Right lobe of liver (tissue), 6 donors: ENCODE measurements around the gene TSG101. TPM values are rescaled to one million over a fixed set of nuclear protein-coding genes. Genes with fewer than 3 reads are reported as not detected.

Experiments
- ATAC-seq, 4 donors: fragments of 200-7000 bp; cut with Tn5 transposase; one replicate each; pipeline ENCODE4 v1.9.1; 2020; ENCODE audit warnings: mild to moderate bottlenecking in 4 of 4, moderate library complexity in 4 of 4
- DNase-seq, 3 donors: peaks; one replicate each; pipeline ENCODE4 v3.0.0-alpha.2; 2020
- H3K27ac ChIP-seq, 3 donors: fragments of 200-600 bp; one replicate each; pipeline ENCODE4 v1.8.0; 2022
- H3K27me3 ChIP-seq, 2 donors: fragments of 200-600 bp; one replicate each; pipeline ENCODE4 v1.8.0; 2022
- H3K36me3 ChIP-seq, 4 donors: fragments of 200-600 bp; sonication (generic) in 1 of 4; one replicate each; pipeline versions ENCODE4 v1.5.1 to v1.8.0; 2017 to 2022; ENCODE audit warnings: control low read depth in 1 of 4
- H3K4me1 ChIP-seq, 4 donors: fragments of 200-600 bp; sonication (generic) in 1 of 4; one replicate each; pipeline versions ENCODE4 v1.5.1 to v1.8.0; 2017 to 2022; ENCODE audit warnings: control low read depth in 1 of 4
- H3K4me3 ChIP-seq, 3 donors: fragments of 200-600 bp; one replicate each; pipeline ENCODE4 v1.8.0; 2022
- H3K9me3 ChIP-seq, 4 donors: fragments of 200-600 bp; sonication (generic) in 1 of 4; one replicate each; pipeline versions ENCODE4 v1.5.1 to v1.8.0; 2017 to 2022; ENCODE audit warnings: control low read depth in 1 of 4
- POLR2A ChIP-seq: fragments of 450-650 bp; IDR thresholded peaks from one replicate; pipeline ENCODE4 v1.6.1; 2017; ENCODE audit warnings: antibody characterized with exemption, mild to moderate bottlenecking
- WGBS: methylation state at CpG from one replicate; pipeline ENCODE4 v1.1.6; 2018; ENCODE audit warnings: low coverage, low lambda C conversion rate; ENCODE audit not compliant: insufficient coverage; ENCODE audit errors: missing lambda C conversion rate; 5-methylcytosine and 5-hydroxymethylcytosine counted together
- intact Hi-C, 2 donors: fragments of 100-400 bp; cut with DNase I; formaldehyde crosslinking; loops; one replicate each; pipeline versions ENCODE4 v1.11.2 to v1.14.1; 2022
- total RNA-seq, 6 experiments: library from RNA; depleted of rRNA in 2 of 6; stranded (reverse); fragments of >200 nt in 2 of 6; fragmentation: NEBNext Ultra II Directional in 3 of 6; extraction: Animal tissue kit (Norgen Biotek cat#: 25700) in 3 of 6; gene quantifications; one replicate each; pipeline versions ENCODE4 v1.1.0 to v1.2.4, GENCODE V29; 2016 to 2023
- TF ChIP-seq, protein P1 (sequence below), 4 donors: fragments of 200-600 bp in 3 of 4; fragments of 450-650 bp in 1 of 4; IDR thresholded peaks; one replicate each; pipeline versions ENCODE4 v1.5.1 to v1.8.0; 2016 to 2022; ENCODE audit warnings: antibody characterized with exemption in 4 of 4, mild to moderate bottlenecking in 2 of 4
- donor health status: DM: no; HTN: yes; CAD: no.
- donor health status: DM: no; HTN: no; CAD: no.
- donor health status: DM: no; HTN: no; CAD: no.
- donor health status: DM: no; HTN: yes; CAD: no.
- donor health status: DM: no; HTN: yes; CAD: no.

The TSG101 gene
- total RNA-seq, 6 experiments from 2014 or later = 15.8 to 68.0 (median 25.7) TPM

GRCh38 chr11:18524248-18524647 is 2.5 kb downstream of the TSG101 start:
- Histone ChIP-seq H3K4me1 (peaks cover 0 to 25% (median 9%) of the 10 kb centered on the region in 4 donors), H3K9me3 (no peaks in the 10 kb centered on the region), H3K36me3 (no peaks in the 10 kb centered on the region), H3K27ac (no peak overlapping the region), H3K27me3 (no peaks in the 10 kb centered on the region), H3K4me3 (no peak overlapping the region)
- TF ChIP-seq, protein P1, sequence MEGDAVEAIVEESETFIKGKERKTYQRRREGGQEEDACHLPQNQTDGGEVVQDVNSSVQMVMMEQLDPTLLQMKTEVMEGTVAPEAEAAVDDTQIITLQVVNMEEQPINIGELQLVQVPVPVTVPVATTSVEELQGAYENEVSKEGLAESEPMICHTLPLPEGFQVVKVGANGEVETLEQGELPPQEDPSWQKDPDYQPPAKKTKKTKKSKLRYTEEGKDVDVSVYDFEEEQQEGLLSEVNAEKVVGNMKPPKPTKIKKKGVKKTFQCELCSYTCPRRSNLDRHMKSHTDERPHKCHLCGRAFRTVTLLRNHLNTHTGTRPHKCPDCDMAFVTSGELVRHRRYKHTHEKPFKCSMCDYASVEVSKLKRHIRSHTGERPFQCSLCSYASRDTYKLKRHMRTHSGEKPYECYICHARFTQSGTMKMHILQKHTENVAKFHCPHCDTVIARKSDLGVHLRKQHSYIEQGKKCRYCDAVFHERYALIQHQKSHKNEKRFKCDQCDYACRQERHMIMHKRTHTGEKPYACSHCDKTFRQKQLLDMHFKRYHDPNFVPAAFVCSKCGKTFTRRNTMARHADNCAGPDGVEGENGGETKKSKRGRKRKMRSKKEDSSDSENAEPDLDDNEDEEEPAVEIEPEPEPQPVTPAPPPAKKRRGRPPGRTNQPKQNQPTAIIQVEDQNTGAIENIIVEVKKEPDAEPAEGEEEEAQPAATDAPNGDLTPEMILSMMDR (IDR thresholded peaks at IDR 0.05) = no peak
- TF ChIP-seq POLR2A = no peak
- no peak for ATAC-seq
- 71% methylated on average over 1 of the region's 1 CpG for WGBS
- no peak for DNase-seq
- intact Hi-C loops = no loop called here

DNA sequence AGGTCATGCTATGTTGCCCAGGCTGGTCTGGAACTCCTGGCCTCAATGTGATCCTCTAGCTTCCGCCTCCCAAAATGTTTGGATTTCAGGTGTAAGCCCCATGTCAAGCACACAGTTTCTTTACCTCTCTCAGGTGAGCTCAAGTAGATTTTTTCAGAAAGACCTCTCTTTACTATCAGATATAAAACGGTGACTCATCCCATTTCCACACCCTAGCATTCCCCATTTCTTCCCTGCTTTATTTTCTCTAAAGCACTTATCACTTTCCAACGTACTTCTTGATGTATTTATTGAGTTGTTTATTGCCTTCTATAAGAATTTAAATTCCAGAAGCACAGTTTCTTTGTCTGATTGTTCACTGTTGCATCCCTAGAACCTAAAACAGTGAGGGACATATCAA is 3.7 kb downstream of the TSG101 start:
- H3K4me3 ChIP-seq = no peak overlapping the region
- H3K9me3 ChIP-seq = no peaks in the 10 kb centered on the region
- TF ChIP-seq POLR2A = no peak
- TF ChIP-seq, protein P1 (IDR thresholded peaks at IDR 0.05) = no peak
- no peaks in the 10 kb centered on the region for H3K36me3 ChIP-seq
- ATAC-seq = no peak
- 80% methylated on average over 3 of the region's 3 CpGs for WGBS
- H3K27me3 ChIP-seq = no peaks in the 10 kb centered on the region
- no peak overlapping the region for H3K27ac ChIP-seq
- peaks cover 0 to 25% (median 9%) of the 10 kb centered on the region in 4 donors for H3K4me1 ChIP-seq
- DNase-seq = no peak
- intact Hi-C loops = no loop called here

DNA sequence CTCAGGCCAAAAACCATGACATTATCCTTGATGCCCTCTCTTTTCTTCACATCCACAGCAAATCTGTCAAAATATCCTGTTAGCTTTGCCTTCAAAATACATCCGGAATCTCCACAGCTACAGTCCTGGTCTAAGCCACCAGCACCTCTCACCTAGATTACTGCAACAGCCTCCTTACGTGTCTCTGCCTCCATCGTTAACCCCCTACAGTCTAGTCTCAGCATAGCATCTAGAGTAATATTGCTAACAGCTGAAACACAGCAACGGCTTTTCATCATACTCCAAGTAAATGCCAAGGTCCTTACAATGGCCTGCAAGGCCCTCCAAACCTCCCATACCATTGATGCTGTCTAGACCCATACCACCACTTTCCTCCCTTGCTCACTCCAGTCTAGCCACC is 4.4 kb downstream of the TSG101 start:
- Histone ChIP-seq H3K4me1 (peaks cover 0 to 18% (median 9%) of the 10 kb centered on the region in 4 donors), H3K27ac (no peak overlapping the region), H3K27me3 (no peaks in the 10 kb centered on the region), H3K4me3 (no peak overlapping the region), H3K36me3 (peaks cover 0 to 3% (median 0%) of the 10 kb centered on the region in 4 donors), H3K9me3 (no peaks in the 10 kb centered on the region)
- ATAC-seq (no peak), DNase-seq (no peak)
- 69% methylated on average over 4 of the region's 4 CpGs for WGBS
- intact Hi-C loops = no loop called here
- no peak for TF ChIP-seq POLR2A
- TF ChIP-seq, protein P1 (IDR thresholded peaks at IDR 0.05) = no peak

DNA sequence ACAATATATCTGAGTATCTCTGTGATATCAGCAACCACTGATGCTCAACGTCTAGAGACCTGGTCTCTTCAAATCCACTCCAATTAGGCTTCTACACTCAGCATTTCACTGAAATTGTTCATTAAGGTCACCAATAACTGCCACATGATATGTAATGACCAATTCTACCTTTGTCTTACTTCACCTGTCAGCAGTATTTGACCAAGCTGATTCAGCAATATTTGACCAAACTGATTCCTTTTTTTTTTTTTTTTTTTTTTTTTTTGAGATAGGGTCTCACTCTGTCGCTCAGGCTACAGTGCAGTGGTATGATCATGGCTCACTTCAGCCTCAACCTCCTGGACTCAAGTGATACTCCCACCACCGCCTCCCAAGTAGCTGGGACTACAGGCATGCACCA is 5.6 kb downstream of the TSG101 start:
- Histone ChIP-seq H3K9me3 (no peaks in the 10 kb centered on the region), H3K36me3 (peaks cover 0 to 3% (median 0%) of the 10 kb centered on the region in 4 donors), H3K27ac (no peak overlapping the region), H3K27me3 (no peaks in the 10 kb centered on the region), H3K4me3 (no peak overlapping the region), H3K4me1 (peaks cover 0 to 16% (median 9%) of the 10 kb centered on the region in 4 donors)
- 100% methylated on average over 2 of the region's 3 CpGs for WGBS
- DNase-seq = no peak
- no peak for ATAC-seq
- intact Hi-C loops = no loop called here
- no peak for TF ChIP-seq POLR2A
- TF ChIP-seq, protein P1 (IDR thresholded peaks at IDR 0.05) = no peak

- Histone ChIP-seq H3K36me3 (peaks cover 0 to 64% (median 28%) of the 10 kb centered on the region in 4 donors), H3K4me1 (no peaks in the 10 kb centered on the region), H3K27me3 (no peaks in the 10 kb centered on the region), H3K9me3 (no peaks in the 10 kb centered on the region), H3K27ac (no peak overlapping the region), H3K4me3 (no peak overlapping the region)
- DNase-seq (no peak), ATAC-seq (no peak)
- intact Hi-C loops = no loop called here
- TF ChIP-seq, protein P1 (IDR thresholded peaks at IDR 0.05) = no peak
- no peak for TF ChIP-seq POLR2A
Observed at GRCh38 chr11:18502352-18502751, 24.4 kb downstream of the TSG101 start.
